ENCODE measurements around the gene PPARD.
"Not testable (repeated sequence)": the region's sequence is repeated elsewhere in the genome, so short reads cannot be mapped to it uniquely, and the experiment has no call there.

The PPARD gene

DNA sequence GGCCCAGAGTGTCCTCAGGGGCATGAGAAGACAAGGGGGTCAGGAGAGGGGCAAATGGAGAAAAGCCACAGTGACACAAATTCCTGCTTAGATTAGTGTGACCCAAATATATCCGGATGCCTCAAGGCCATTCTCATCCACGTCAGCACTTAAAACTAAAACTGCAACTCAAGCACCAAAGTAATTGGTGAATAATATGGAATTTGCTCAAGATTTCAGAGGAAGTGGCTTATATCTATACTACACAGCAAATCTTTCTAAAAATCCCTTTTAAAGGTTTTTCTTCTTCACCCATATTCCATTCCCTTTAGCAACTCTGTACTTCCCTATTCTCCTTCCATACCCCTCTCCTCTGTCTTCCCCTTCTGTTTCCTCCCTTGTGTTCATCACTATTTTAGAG, 29.6 kb upstream of the PPARD start:
- DNase-seq = no peak

DNA sequence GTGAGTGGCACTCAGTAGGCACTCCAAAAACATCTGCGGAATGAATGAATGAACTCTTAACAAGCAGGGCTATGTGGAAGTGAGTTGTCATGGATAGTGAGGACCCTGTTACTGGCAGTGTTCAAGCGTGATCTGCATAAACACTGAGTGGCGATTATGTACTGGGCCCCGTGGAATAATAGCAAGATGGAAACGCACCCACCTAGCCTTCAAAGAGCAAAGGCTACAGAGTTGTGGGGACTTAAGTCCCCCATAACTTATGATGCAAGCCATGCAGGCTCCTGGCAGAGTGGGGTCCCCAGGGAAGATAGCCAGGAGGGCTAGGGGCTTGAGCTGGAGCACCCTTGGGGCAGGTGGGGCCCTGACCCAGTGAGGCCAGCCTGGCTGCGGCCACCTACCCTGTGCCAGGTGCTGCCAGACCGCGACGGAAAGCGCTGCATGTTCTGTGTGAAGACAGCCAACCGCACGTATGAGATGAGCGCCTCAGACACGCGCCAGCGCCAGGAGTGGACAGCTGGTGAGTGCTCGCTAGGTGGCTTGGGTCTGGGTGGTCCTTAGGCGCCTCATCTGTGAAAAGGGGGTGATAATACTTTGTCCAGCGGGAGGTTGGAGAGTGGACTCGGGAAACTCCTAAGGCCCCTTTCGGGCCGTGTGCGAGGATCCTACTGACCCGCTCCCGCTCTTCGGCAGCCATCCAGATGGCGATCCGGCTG, 24.7 kb upstream of the PPARD start:
- DNase-seq = no peak

DNA sequence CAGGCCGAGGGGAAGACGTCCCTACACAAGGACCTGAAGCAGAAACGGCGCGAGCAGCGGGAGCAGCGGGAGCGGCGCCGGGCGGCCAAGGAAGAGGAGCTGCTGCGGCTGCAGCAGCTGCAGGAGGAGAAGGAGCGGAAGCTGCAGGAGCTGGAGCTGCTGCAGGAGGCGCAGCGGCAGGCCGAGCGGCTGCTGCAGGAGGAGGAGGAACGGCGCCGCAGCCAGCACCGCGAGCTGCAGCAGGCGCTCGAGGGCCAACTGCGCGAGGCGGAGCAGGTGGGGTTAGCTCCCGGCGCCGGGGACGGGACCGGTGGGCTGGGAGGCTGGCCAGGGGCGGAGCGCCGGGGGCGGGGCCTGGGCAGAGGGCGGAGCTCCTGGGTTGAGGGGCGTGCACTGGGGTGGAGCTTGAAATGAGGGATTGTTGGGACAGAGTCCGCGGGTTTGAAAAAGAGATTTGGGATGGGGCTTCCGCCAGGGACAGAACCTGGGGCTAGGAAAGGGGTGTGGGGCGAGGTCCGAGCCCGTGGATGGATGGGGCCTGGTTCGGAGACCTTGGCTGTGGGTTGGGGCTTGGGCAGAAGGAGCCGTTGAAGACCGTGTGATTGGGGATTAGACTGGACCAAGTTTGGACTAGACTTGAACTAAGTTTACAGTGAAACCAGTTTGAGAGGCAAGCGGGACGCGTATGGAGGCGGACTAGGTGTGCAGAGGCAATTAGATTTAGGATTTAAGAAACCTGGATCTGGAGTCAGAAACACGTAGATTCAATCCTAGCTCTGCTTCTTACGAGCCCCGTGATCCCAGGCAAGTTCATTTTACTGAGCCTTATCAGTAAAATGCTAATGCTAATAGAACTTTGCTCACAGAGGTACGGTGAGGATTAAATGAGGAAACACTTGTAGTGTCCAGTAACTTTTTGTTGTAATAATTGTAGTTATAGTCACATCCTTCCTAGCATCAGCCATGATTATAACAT, 23.9 kb upstream of the PPARD start:
- no peak for DNase-seq

DNA sequence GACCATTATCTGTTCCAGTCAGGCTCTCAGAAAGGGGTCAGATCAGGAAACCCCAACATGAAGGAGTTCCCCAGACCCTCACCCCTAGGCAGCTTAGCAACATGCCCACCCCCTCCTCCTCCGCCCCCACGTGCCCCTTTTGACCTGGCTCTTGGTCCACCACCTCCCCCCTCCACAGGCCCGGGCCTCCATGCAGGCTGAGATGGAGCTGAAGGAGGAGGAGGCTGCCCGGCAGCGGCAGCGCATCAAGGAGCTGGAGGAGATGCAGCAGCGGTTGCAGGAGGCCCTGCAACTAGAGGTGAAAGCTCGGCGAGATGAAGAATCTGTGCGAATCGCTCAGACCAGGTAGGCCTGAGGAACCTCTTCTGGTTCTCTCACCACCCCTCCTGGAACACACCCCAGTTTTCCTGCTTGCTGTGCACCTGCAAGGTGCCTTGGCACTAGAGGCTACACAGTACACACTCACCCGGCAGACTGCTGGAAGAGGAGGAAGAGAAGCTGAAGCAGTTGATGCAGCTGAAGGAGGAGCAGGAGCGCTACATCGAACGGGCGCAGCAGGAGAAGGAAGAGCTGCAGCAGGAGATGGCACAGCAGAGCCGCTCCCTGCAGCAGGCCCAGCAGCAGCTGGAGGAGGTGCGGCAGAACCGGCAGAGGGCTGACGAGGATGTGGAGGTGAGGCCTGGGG, 22.9 kb upstream of the PPARD start:
- DNase-seq = no peak

DNA sequence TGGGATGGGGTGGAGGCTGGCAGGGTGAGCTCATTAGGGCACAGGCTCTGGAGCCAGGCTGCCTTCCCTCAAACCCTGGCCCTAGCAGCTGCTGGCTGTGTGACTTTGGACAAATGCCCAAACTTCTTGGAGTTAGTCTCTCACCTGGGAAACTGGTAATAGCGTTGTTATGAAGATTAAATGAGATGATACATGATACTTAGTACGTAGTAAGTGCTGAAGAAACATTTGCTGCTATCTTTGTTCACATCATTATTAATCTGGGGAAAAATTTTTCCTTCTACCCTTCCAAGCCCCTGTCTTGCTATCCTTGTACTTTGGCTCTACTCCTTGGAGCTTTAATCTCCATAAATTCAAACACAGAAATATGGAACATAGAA, 22.3 kb upstream of the PPARD start:
- no peak for DNase-seq

DNA sequence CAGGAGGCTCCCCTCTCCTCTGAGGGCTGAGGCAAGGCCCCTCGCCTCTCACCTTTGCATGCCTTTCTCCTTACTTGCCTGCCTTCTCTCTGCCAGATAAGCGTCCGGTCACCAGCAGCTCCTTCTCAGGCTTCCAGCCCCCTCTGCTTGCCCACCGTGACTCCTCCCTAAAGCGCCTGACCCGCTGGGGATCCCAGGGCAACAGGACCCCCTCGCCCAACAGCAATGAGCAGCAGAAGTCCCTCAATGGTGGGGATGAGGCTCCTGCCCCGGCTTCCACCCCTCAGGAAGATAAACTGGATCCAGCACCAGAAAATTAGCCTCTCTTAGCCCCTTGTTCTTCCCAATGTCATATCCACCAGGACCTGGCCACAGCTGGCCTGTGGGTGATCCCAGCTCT, 21.3 kb upstream of the PPARD start:
- DNase-seq = no peak

DNA sequence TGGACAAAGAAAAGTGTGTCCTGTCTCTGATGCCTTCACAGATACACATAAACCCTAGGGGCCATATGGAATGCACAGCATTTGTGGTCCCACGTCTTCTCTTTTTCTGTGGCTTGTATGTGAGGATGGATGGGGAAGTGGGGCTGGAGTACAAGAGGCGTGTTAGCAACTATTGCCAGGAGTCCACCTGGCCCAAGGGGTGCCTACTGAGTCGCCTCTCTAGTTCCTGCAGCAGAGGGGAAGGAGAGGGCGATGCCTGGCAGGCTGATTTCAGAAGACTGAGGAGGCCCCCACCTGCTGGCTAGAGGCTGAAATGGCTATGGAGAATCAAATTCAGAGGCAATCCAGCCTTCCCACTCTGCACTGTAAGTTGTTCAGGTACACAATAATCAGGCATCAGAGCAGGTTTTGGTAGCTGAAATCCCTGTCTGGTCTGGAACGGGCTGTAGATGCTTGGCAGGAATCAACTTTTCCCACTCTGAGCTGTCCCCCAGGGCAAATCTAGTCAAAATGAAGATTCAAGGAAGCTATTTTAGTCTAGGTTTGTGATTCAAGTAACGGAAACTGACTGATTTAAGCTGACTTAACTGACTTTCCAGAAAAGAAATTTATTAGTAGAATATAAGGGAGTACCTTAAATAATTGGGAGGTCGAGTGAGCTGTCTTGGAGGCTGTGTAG, 14.9 kb upstream of the PPARD start:
- no peak for DNase-seq

DNA sequence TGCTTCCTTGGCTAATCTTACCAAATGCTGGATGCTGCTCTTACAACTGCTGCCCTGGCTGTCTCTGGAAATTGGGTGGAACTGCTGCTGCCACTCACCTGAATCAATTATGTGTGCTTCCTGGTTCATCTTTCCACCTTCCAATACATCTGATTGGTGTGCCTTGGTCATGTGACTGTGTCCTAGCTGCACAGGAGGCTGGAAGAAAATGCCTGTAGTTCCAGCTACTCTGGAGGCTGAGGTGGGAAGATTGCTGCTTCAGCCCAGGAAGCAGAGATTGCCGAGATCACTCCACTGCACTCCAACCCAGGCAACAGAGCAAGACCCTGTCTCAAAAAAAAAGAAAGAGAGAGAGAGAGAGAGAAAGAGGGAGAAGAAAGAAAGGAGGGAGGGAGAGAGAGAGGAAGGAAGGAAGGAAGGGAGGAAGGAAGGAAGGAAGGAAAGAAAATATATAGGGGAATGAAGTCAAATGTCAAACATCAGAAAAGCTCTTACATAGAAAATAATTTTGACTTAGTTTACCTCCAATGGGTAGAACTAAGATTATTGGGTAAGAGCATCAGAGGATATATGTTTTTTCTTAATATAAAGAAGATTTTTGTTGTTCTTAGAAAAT, 14.1 kb upstream of the PPARD start:
- DNase-seq = no peak

DNA sequence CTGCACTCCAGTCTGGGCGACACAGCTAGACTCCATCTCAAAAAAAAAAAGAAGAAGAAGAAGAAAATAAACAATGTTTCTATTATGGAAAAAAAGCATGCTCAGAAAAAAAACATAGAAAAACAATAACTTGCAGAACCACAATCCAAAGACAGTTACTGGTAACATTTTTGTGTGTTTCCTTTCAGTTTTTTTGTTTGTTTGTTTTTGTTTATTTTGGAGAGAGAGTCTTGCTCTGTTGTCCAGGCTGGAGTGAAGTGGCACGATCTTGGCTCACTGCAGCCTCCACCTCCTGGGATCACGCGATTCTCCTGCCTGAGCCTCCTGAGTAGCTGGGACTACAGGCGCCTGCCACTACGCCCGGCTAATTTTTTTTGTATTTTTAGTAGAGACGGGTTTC, 13.4 kb upstream of the PPARD start:
- DNase-seq = not testable (repeated sequence)

DNA sequence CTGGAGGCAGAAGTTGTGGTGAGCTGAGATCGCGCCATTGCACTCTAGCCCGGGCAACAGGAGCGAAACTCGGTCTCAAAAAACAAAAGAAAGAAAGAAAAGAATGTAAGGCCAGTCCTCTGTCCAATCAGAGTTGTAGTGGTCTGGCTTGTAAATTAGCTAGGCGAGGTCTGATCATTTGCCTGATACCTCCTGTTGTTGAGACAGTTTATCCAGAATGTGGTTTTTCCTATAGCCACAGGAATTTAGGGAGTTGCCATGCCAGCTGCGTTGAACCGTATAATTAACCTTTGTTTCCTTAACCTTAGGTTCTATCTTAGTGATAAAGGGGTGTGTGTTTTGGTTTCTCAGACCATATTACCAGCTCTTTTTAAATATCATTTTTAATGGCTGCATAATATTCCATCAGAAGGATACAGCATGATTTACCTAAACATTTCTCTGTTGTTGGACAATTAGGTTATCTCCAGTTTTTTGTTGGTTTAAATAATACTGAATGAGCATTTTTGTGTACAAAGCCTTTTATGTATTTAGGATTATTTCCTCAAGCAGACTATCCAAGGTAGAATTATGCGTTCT, 11.7 kb upstream of the PPARD start:
- DNase-seq = no peak

DNA sequence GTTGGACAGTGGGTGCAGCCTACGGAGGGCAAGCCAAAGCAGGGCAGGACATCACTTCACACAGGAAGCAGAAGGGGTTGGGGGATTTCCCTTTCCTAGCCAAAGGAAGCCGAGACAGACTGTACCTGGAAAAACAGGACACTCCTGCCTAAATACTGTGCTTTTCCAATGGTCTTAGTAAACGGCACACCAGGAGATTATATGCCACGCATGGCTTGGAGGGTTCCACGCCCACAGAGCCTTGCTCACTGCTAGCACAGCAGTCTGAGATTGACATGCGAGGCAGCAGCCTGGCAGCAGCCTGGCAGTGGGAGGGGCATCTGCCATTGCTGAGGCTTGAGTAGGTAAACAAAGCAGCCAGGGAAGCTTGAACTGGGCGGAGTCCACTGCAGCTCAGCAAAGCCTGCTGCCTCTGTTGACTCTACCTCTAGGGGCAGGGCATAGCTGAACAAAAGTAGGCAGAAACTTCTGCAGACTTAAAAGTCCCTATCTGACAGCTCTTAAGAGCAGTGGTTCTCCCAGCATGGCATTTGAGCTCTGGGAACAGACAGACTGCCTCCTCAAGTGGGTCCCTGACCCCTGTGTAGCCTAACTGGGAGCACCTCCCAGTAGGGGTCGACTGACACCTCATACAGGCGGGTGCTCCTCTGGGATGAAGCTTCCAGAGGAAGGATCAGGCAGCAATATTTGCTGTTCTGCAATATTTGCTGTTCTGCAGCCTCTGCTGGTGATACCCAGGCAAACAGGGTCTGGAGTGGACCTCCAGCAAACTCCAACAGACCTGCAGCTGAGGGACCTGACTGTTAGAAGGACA, 10.1 kb upstream of the PPARD start:
- not testable (repeated sequence) for DNase-seq

DNA sequence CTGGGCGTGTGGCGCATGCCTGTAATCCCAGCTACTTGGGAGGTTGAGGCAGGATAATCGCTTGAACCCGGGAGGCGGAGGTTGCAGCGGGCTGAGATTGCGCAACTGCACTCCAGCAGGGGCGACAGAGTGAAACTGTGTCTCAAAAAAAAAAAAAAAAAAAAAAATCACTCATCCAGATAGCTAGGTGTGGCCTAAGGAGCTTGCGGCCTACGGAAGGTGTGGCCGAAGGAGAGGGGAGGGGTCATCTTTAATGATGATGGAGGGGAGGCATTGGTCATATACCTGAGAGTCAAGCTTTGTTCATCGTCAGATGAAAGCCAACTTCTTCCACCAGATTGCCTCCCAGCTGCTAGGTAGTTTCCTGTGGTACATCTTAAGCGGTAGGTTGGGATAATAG, 801 bp upstream of the PPARD start:
- DNase-seq = no peak

DNA sequence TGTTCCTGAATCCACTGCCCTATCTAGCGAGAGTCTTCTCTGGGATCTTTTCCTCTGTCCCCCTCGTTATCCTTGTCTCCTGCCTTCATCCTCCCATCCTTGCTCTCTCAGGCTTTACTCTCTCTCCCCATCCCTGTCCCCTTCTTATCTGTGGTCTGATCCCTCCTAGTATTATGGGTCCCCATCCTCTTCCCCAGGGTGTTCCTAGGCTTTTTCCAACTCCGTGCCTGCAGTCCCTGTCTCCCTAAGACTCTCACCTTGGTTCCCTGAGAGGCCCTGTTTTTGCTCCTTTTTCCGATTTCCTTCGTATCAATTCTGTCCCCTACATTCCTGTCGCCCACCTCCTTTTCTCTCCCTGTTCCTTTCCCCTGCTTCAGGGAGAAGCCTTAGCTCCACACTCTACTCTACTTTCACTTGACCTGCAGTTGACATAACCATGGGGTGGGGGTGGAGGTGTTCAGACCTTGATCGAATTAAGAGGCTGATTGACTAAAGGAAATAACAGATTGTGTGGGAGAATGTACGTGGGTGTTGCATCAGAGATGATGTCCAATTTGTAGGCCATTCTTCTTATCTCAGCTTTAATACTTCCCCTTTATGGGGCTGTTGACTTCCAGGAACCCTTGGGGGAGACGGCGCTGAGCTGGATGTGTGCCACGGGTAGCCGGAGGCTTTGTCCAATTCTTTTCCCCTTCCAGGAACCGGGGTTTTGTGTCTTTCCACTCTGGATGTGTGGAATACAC, 905 bp downstream of the PPARD start:
- no peak for DNase-seq

DNA sequence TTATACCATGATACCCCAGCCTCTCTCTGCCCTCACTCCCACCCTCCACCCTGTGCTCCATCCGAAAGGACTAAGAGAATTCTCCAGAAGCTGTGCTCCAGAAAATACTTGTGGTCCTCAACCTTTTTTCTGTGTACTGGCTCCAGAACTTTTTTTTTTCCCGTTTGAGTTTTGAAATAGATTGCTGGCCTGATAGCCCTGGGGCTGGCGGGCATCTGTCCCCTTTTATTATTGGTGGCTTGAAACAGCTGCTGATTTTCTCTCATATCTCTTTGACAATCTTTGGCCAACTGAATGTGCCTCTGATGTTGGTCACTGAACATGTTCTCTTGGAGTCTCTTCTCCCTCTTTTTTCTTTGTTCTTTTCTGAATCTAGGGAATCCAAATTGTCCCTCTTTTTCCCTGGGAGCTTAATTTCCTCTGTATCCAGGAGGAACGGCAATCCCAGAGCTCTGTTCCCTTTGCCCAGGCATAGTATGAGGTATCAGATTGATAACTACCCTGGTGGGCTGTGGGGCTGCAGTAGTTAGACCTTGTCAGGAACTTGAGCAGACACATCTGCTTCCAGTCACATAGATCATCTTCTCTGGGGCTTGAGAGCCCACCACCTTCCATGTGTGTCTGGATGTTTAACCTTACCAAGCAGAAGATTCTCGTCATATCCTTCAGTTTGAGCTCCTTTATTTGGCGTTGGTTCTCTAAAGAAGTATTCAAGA, 1.6 kb downstream of the PPARD start:
- DNase-seq = no peak

DNA sequence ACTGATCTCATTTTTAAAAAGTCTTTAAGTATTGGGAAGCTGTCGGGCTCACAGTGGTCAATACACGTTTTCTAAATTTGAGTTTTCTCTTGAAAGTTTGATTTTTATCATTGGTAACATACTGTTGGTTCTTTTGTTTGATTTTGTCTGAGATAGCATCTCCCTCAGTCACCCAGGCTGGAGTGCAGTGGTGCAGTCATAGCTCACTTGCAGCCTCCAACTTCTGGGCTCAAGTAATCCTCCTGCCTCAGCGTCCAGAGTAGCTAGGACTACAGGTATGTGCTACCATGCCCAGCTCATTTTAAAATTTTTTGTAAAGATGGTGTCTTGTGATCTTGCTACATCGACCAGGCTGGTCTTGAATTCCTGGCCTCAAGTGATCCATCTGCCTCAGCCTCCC, 9.1 kb downstream of the PPARD start:
- DNase-seq = no peak

DNA sequence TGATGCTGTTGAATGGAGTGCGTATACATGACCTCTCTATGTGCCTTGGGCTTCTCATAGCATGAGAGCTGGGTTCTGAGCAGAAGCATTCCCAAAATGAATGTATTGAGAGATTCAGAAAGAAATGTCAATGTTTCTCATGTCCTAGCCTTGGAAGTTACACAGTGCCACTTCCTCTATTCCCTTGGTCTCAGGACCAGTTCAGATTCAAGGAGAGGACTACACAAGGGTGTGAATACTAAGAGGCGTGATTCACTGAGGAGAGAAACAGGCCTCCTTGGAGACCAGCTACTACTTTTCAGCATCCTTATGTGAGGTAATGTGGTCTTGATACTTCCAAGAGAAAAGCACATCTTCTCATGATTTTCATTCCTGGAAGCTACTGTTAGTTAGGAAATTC, 10.4 kb downstream of the PPARD start:
- DNase-seq = no peak

DNA sequence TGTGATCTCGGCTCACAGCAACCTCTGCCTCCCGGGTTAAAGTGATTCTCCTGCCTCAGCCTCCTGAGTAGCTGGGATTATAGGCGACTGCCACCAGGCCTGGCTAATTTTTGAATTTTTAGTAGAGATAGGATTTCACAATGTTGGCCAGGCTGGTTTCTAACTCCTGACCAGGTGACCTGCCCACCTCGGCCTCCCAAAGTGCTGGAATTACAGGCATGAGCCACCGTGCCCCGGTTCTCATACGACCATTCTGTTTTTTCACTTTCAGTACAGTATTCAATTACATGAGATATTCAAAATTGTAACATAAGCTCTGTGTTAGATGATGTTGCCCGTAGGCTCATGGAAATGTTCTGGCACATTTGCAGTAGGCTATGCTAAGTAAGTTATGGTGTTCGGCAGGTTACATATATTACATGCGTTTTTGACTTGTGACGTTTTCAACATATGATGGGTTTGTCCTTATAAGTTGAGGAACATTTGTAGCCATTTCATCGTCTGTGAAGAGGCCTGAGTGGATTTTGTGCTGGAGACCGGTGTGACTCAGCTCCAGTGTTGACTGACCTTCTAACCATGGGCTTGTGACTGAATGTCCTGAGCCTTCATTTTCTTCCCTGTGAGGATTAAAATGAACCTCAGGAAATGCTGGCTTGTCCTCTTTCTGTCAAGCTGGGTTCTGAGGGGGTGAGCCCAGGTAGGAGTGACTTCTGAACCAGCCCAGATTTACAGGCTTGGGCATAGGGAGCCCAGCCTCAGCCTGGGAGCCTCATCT, 12.2 kb downstream of the PPARD start:
- no peak for DNase-seq

DNA sequence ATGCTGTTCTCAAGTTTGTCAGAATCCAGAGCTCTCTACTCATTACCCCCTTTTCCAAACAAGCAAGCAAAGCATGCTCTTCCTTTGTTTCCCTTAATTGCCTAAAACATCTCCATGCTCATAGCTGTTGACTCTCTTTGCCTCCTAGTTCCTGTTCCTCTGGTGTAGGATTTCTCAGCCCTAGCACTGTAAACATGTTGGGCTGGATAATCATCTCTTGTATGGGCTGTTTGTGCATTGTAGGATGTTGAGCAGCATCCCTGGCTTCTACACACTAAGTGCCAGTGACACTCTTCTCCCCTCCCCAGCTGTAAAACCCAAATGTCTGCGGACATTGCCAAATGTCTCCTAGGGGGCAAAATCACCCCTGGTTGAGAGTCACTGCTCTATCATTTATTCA, 14.0 kb downstream of the PPARD start:
- no peak for DNase-seq

DNA sequence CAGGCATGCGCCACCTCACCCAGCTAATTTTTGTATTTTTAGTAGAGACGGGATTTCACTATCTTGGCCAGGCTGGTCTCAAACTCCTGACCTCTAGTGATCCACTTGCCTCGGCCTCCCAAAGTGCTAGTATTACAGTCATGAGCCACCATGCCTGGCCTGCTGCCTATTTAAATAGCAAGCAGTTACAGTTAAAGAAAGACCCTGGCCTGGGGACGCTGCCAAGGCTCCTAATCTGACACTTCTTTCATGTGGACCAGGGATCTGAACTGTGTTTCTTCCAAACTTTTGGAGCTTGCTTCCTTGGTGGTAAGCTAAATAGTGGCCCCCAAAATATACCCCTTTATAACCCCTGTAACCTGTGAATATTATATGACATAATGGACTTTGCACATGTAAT, 15.3 kb downstream of the PPARD start:
- no peak for DNase-seq
